Neutrophil (primary cell): ENCODE data around the gene APBA2.

Experiments used
- H3K27ac ChIP-seq: fragments of 200-600 bp; sonication (generic); 2 replicates; pipeline ENCODE4 v1.5.1; 2016; ENCODE audit warnings: mild to moderate bottlenecking, moderate library complexity
- H3K27me3 ChIP-seq: fragments of 200-600 bp; sonication (generic); 2 replicates; pipeline ENCODE4 v1.6.0; 2016; ENCODE audit warnings: mild to moderate bottlenecking
- H3K36me3 ChIP-seq: fragments of 200-600 bp; sonication (generic); 2 replicates; pipeline ENCODE4 v1.5.1; 2017
- H3K4me1 ChIP-seq, 2 experiments: fragments of 200-600 bp in 1 of 2; sonication (generic) in 1 of 2; 1 replicate in 1 of 2; 2 replicates in 1 of 2; pipeline versions ENCODE4 v1.5.1 to v1.6.1; 2013 to 2016; ENCODE audit warnings: low read depth in 1 of 2, low read length in 1 of 2, mild to moderate bottlenecking in 1 of 2, moderate library complexity in 1 of 2; ENCODE audit not compliant: control insufficient read depth in 1 of 2, insufficient read depth in 1 of 2
- H3K4me3 ChIP-seq, 2 experiments: fragments of 200-600 bp in 1 of 2; sonication (generic) in 1 of 2; 1 replicate in 1 of 2; 2 replicates in 1 of 2; pipeline ENCODE4 v1.5.1; 2013 to 2016; ENCODE audit warnings: low read depth in 1 of 2, low read length in 1 of 2, mild to moderate bottlenecking in 1 of 2, moderate library complexity in 1 of 2
- H3K9me3 ChIP-seq: fragments of 200-600 bp; sonication (generic); 2 replicates; pipeline ENCODE4 v1.5.1; 2016
- TF ChIP-seq, protein P1 (sequence below): fragments of 200-600 bp; sonication (generic); IDR thresholded peaks from 2 replicates; pipeline ENCODE4 v1.5.1; 2016; ENCODE audit warnings: antibody characterized with exemption

APBA2 gene

GRCh38 chr15:29113336-29114220, 227.8 kb downstream of the APBA2 start:
- H3K9me3 ChIP-seq, result no peaks in the 10 kb centered on the region
- no peak overlapping the region for H3K4me3 ChIP-seq
- TF ChIP-seq, protein P1, sequence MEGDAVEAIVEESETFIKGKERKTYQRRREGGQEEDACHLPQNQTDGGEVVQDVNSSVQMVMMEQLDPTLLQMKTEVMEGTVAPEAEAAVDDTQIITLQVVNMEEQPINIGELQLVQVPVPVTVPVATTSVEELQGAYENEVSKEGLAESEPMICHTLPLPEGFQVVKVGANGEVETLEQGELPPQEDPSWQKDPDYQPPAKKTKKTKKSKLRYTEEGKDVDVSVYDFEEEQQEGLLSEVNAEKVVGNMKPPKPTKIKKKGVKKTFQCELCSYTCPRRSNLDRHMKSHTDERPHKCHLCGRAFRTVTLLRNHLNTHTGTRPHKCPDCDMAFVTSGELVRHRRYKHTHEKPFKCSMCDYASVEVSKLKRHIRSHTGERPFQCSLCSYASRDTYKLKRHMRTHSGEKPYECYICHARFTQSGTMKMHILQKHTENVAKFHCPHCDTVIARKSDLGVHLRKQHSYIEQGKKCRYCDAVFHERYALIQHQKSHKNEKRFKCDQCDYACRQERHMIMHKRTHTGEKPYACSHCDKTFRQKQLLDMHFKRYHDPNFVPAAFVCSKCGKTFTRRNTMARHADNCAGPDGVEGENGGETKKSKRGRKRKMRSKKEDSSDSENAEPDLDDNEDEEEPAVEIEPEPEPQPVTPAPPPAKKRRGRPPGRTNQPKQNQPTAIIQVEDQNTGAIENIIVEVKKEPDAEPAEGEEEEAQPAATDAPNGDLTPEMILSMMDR, result no peak
- peaks cover 48% of the 10 kb centered on the region for H3K27me3 ChIP-seq
- no peaks in the 10 kb centered on the region for H3K36me3 ChIP-seq
- H3K4me1 ChIP-seq, result no peaks in the 10 kb centered on the region
- H3K27ac ChIP-seq, result no peak overlapping the region

GRCh38 chr15:29114221-29115092, 228.7 kb downstream of the APBA2 start:
- TF ChIP-seq, protein P1, result no peak
- Histone ChIP-seq H3K9me3 (no peaks in the 10 kb centered on the region), H3K27me3 (peaks cover 48% of the 10 kb centered on the region), H3K4me3 (no peak overlapping the region), H3K4me1 (no peaks in the 10 kb centered on the region), H3K36me3 (no peaks in the 10 kb centered on the region), H3K27ac (no peak overlapping the region)

DNA sequence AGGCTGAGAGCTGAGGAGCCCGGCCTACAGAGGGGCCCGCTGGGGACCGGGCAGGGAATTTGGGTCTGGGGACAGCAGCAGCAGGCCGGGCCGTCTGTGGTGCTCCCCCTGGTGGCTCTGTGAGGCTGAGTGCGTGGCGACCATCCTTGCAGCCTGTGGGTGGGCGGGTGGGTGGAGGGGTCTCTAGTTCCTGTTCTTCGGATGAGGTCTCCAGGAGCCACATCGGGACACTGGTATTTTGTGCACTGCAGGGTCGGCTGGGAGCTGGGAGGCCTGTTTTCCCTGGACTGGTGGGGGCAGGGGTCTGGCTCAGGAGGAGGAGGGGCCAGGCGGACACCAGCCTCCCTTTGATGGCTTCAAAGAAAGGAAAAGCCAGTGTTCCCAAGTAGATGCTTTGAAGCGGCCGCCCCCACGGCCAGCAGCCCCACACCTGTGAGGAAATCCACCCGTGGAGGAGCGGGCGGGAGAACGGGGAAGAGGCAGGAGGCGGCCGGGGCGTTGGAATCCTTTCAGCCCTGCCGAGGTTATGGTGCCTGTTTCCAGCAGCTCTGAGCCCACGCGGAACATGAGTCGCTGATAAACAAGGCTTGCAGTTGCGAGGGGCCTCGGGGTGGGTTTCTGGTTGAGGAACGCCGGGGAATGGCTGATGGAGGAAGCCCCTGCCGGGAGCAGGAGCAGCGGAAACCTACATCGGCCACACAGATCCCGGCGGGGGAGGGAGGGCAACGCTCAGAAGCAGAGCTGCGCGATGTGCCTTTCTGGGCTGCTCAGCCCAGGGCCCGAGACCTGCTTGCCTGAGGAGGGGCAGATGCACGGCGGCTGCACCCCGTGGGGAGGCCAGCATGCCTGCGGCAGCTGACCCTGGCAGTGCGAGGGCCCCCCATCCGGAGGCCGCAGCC, 229.6 kb downstream of the APBA2 start:
- TF ChIP-seq, protein P1, result no peak
- H3K4me3 ChIP-seq, result no peak overlapping the region
- no peak overlapping the region for H3K27ac ChIP-seq
- H3K4me1 ChIP-seq, result no peaks in the 10 kb centered on the region
- H3K36me3 ChIP-seq, result no peaks in the 10 kb centered on the region
- no peaks in the 10 kb centered on the region for H3K9me3 ChIP-seq
- H3K27me3 ChIP-seq, result peaks cover 48% of the 10 kb centered on the region

GRCh38 chr15:29116970-29117700, 231.4 kb downstream of the APBA2 start:
- TF ChIP-seq, protein P1, result no peak
- Histone ChIP-seq H3K27me3 (peaks cover 48% of the 10 kb centered on the region), H3K9me3 (no peaks in the 10 kb centered on the region), H3K4me1 (no peaks in the 10 kb centered on the region), H3K27ac (no peak overlapping the region), H3K36me3 (no peaks in the 10 kb centered on the region), H3K4me3 (no peak overlapping the region)
